HepG2 (cell line): Measurements from ENCODE around the gene PRDX6. TPM values are rescaled to one million over a fixed set of nuclear protein-coding genes. Genes with fewer than 3 reads are reported as not detected.
"Not testable (repeated sequence)": the region's sequence is repeated elsewhere in the genome, so short reads cannot be mapped to it uniquely, and the experiment has no call there.

Source experiments
- BORCS8-MEF2B ChIP-seq: sonication (generic); formaldehyde crosslinking; IDR thresholded peaks from 2 replicates; pipeline ENCODE4 v1.8.0; 2022; ENCODE audit warnings: mild to moderate bottlenecking, missing genetic modification reagents
- DMAP1 ChIP-seq: IDR thresholded peaks from 2 replicates; pipeline ENCODE4 v1.6.1; 2016
- DNMT3B ChIP-seq: conservative IDR thresholded peaks from 2 replicates; pipeline ENCODE4 v1.6.1; 2016; ENCODE audit warnings: missing biosample characterization, control low read depth
- ERF ChIP-seq: IDR thresholded peaks from 2 replicates; pipeline ENCODE4 v1.6.1; 2018; ENCODE audit warnings: missing biosample characterization, missing genetic modification reagents
- FOXA3 ChIP-seq: IDR thresholded peaks from 2 replicates; pipeline ENCODE4 v1.6.1; 2016; ENCODE audit warnings: missing genetic modification reagents, missing compliant biosample characterization
- FOXC1 ChIP-seq: sonication (generic); formaldehyde crosslinking; IDR thresholded peaks from 2 replicates; pipeline ENCODE4 v1.8.0; 2022; ENCODE audit warnings: mild to moderate bottlenecking, missing genetic modification reagents, borderline replicate concordance
- FOXJ3 ChIP-seq: sonication (generic); formaldehyde crosslinking; IDR thresholded peaks from 2 replicates; pipeline ENCODE4 v1.4.0; 2020; ENCODE audit warnings: missing genetic modification reagents, mild to moderate bottlenecking, borderline replicate concordance
- GABPA ChIP-seq, 2 experiments: IDR thresholded peaks; 2 replicates each; pipeline ENCODE4 v1.6.1; 2011 to 2016; ENCODE audit warnings: low read depth in 2 of 2, low read length in 1 of 2, missing biosample characterization in 1 of 2, missing genetic modification characterization in 1 of 2
- IRF2 ChIP-seq: IDR thresholded peaks from 2 replicates; pipeline ENCODE4 v1.6.1; 2018; ENCODE audit warnings: missing genetic modification reagents, missing compliant biosample characterization
- KDM5B ChIP-seq: sonication (generic); formaldehyde crosslinking; IDR thresholded peaks from 2 replicates; pipeline ENCODE4 v1.4.0; 2020; ENCODE audit warnings: missing genetic modification reagents, mild to moderate bottlenecking, borderline replicate concordance
- KMT2A ChIP-seq: sonication (generic); formaldehyde crosslinking; IDR thresholded peaks from 2 replicates; pipeline ENCODE4 v1.4.0; 2020; ENCODE audit warnings: missing genetic modification reagents
- MAX ChIP-seq: IDR thresholded peaks from 2 replicates; pipeline ENCODE4 v1.6.1; 2012; ENCODE audit warnings: inconsistent platforms
- PAXIP1 ChIP-seq: sonication (generic); formaldehyde crosslinking; conservative IDR thresholded peaks from 2 replicates; pipeline ENCODE4 v1.4.0; 2020; ENCODE audit warnings: mild to moderate bottlenecking, missing genetic modification reagents, moderate library complexity
- TFDP1 ChIP-seq: IDR thresholded peaks from 2 replicates; pipeline ENCODE4 v1.6.1; 2016; ENCODE audit warnings: missing compliant biosample characterization, missing genetic modification reagents, borderline replicate concordance
- THAP11 ChIP-seq: IDR thresholded peaks from 2 replicates; pipeline ENCODE4 v1.6.1; 2016; ENCODE audit warnings: missing biosample characterization, missing genetic modification reagents
- YEATS4 ChIP-seq: sonication (generic); formaldehyde crosslinking; IDR thresholded peaks from 2 replicates; pipeline ENCODE4 v1.4.0; 2020; ENCODE audit warnings: missing genetic modification reagents, borderline replicate concordance
- ZBTB20 ChIP-seq: sonication (generic); formaldehyde crosslinking; IDR thresholded peaks from 2 replicates; pipeline ENCODE4 v1.8.1; 2023; ENCODE audit warnings: missing genetic modification reagents, low read depth, mild to moderate bottlenecking, borderline replicate concordance
- ZBTB38 ChIP-seq: sonication (generic); formaldehyde crosslinking; IDR thresholded peaks from 2 replicates; pipeline ENCODE4 v1.5.1; 2020; ENCODE audit warnings: mild to moderate bottlenecking, missing genetic modification reagents
- ZFY ChIP-seq: sonication (generic); formaldehyde crosslinking; IDR thresholded peaks from 2 replicates; pipeline ENCODE4 v1.4.0; 2020; ENCODE audit warnings: missing genetic modification reagents
- ZNF18 ChIP-seq: sonication (generic); formaldehyde crosslinking; IDR thresholded peaks from 2 replicates; pipeline ENCODE4 v1.8.0; 2022; ENCODE audit warnings: mild to moderate bottlenecking, missing genetic modification reagents; ENCODE audit not compliant: insufficient replicate concordance
- polyA plus RNA-seq, 8 experiments: library from polyadenylated mRNA; depleted of rRNA in 3 of 8; stranded (reverse) in 7 of 8; unstranded in 1 of 8; fragments of >200 nt; fragmentation: Illumina TruSeq in 4 of 8; extraction: Trizol in 4 of 8; gene quantifications; 2 replicates each; pipeline versions ENCODE4 v1.2.1 to v1.2.3, GENCODE V29; 2011 to 2016; ENCODE audit warnings: low read depth in 4 of 8, missing spikeins in 1 of 8, mixed read lengths in 1 of 8; ENCODE audit not compliant: insufficient read depth in 1 of 8
- total RNA-seq, 5 experiments: library from RNA; depleted of rRNA; stranded (reverse); fragments of >200 nt; fragmentation: Illumina TruSeq; extraction: Trizol; gene quantifications; 2 replicates each; pipeline ENCODE4 v1.2.3, GENCODE V29; 2016; ENCODE audit warnings: low read depth in 1 of 5

The PRDX6 gene
- total and polyA plus RNA-seq, 2 of the 13 experiments (the other 11 are each of a cell fraction or from before 2014, with no cell fraction given) = 224 to 309 TPM

GRCh38 chr1:173474780-173475421 lies 2.2 kb upstream of the PRDX6 start (continued):
- 0 out of 2 replicates have a peak, but pooled peaks have one; percentile 15 for TF ChIP-seq BORCS8-MEF2B (CRISPR knock-in tag)
- TF ChIP-seq MAX = peak; percentile 37; the same call in 1 of the 2 replicates
- TF ChIP-seq KDM5B (CRISPR knock-in tag) = peak; percentile 52; the same call in 1 of the 2 replicates
- 0 out of 2 replicates have a peak, but pooled peaks have one; percentile 29 for TF ChIP-seq ZBTB38 (CRISPR knock-in tag)
- 0 out of 2 replicates have a peak, but pooled peaks have one; percentile 55 for TF ChIP-seq DNMT3B (CRISPR knock-in tag)
- peak; percentile 48; the same call in 1 of the 2 replicates for TF ChIP-seq YEATS4 (CRISPR knock-in tag)
- peak; percentile 60 for TF ChIP-seq PAXIP1 (CRISPR knock-in tag)
- 0 out of 2 replicates have a peak, but pooled peaks have one; percentile 21 for TF ChIP-seq IRF2 (CRISPR knock-in tag)
- TF ChIP-seq ERF (CRISPR knock-in tag) = 0 out of 2 replicates have a peak, but pooled peaks have one; percentile 13
- TF ChIP-seq THAP11 (CRISPR knock-in tag) = 0 out of 2 replicates have a peak, but pooled peaks have one; percentile 11
- TF ChIP-seq ZFY (CRISPR knock-in tag) = peak; percentile 59; the same call in 1 of the 2 replicates
- TF ChIP-seq FOXC1 (CRISPR knock-in tag) = 0 out of 2 replicates have a peak, but pooled peaks have one; percentile 40
- TF ChIP-seq FOXA3 (CRISPR knock-in tag) = peak; percentile 55; the same call in 1 of the 2 replicates
- TF ChIP-seq FOXJ3 (CRISPR knock-in tag) = peak; percentile 37; the same call in 1 of the 2 replicates
- TF ChIP-seq KMT2A (CRISPR knock-in tag) = peak; percentile 43; the same call in 1 of the 2 replicates
- TF ChIP-seq ZNF18 (CRISPR knock-in tag) = peak; percentile 44
- TF ChIP-seq TFDP1 (CRISPR knock-in tag) = peak; percentile 16; the same call in 1 of the 2 replicates
- TF ChIP-seq GABPA (IDR thresholded peaks at IDR 0.05; ENCODE audit: low read depth, low read length) = not testable (repeated sequence)
- 0 out of 2 replicates have a peak, but pooled peaks have one; percentile 35 for TF ChIP-seq GABPA (CRISPR knock-in tag; IDR thresholded peaks at IDR 0.05; ENCODE audit: low read depth)
- peak; percentile 74 for TF ChIP-seq ZBTB20 (CRISPR knock-in tag)
- TF ChIP-seq DMAP1 (CRISPR knock-in tag) = 0 out of 2 replicates have a peak, but pooled peaks have one; percentile 67
